Measurements from ENCODE around the gene IL21R.

IL21R gene

DNA sequence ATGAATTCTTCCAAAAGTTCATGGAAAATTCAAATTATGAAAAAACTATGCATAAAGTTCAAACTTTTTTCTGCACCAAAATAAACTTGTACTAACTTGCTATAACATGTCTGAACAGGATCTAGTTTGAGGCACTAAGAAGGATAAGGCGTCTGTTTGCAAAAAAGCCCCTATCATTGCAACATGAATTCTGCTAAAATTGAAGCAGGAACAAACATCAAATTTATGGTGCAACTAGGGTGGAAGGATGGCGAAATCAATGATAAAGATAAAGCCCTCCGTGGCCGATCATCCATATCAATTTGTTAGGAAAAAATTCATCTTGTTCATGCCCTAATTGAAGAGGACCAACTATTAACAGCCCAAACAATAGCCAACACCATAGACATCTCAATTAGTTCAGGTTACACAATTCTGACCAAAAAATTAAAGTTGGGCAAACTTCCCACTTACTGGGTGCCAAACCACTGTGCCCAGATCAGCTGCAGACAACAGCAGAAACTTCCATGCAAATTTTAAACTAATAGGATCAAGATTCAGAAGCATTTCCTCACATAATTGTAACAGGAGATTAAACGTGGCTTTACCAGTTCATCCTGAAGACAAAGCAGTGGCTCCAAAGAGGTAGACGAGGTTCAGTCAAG lies 12.9 kb downstream of the IL21R start:
- TF ChIP-seq, protein P1, sequence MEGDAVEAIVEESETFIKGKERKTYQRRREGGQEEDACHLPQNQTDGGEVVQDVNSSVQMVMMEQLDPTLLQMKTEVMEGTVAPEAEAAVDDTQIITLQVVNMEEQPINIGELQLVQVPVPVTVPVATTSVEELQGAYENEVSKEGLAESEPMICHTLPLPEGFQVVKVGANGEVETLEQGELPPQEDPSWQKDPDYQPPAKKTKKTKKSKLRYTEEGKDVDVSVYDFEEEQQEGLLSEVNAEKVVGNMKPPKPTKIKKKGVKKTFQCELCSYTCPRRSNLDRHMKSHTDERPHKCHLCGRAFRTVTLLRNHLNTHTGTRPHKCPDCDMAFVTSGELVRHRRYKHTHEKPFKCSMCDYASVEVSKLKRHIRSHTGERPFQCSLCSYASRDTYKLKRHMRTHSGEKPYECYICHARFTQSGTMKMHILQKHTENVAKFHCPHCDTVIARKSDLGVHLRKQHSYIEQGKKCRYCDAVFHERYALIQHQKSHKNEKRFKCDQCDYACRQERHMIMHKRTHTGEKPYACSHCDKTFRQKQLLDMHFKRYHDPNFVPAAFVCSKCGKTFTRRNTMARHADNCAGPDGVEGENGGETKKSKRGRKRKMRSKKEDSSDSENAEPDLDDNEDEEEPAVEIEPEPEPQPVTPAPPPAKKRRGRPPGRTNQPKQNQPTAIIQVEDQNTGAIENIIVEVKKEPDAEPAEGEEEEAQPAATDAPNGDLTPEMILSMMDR (IDR thresholded peaks at IDR 0.05; ENCODE audit: low read depth, low read length): no peak
- H3K4me3 ChIP-seq (replicated peaks in 1 of 2; ENCODE audit: low read depth in 2 of 2, low read length in 2 of 2): no peak overlapping the region
- DNase-seq (ENCODE audit: low read depth in 2 of 2): no peak

DNA sequence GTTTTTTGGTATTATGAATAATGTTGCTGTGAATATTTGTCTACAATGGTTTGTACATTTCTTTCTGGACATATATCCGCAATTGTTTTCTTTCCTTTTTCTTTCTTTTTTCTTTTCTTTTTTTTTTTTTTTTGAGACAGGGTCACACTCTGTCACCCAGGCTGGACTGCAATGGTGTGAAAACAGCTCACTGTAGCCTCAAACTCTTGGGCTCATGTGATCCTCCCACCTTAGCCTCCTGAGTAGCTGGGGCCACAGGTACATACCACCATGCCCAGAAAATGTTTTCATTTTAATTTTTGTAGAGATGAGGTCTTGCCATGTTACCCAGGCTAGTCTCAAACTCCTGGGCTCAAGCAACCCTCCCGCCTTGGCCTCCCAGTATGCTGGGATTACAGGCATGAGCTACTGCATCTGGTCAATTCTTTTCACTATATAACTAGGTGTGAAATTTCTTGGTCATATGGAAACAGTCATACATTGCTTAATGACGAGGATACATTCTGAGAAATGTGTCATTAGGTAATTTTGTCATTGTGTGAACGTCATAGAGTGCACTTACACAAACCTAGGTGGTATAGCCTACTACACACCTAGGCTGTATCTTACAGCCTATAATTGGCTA lies 15.2 kb downstream of the IL21R start:
- DNase-seq (ENCODE audit: low read depth in 2 of 2): no peak
- no peak overlapping the region for H3K4me3 ChIP-seq (replicated peaks in 1 of 2; ENCODE audit: low read depth in 2 of 2, low read length in 2 of 2)
- TF ChIP-seq, protein P1 (IDR thresholded peaks at IDR 0.05; ENCODE audit: low read depth, low read length): no peak

DNA sequence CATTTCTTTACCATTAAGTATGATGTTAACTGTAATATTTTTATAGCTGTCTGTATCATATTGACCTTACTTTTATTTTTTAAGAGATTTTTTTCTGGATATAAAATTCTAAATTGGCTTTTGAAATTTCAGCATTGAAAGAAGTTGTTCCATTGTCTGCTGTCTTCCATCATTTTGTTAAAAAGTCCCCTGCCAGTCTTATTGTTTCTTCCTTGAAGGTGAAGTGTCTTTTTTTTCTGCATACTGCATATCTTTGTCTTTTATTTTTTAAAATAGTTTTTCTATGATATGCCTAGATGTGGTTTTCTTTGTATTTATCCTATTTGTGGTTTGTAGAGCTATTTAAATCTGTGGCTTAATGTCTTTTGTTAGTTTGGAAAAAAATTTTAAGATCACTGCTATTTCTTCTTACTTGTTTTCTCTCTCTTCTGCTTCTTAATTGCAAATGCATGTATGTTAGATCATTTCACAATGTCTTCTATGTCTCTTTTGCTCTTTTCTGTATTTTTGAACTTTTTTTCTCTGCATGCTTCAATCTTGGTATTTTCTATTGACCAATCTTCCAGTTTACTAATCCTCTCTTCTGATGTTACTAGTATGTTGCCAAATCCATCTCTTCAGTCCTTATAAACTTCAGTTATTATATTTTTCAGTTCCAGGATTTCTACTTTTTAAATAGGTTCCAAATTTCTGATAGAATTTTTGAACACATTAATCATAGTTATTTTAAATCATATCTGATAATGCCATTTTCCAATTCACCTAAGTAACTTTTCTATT lies 20.2 kb downstream of the IL21R start:
- DNase-seq (ENCODE audit: low read depth in 2 of 2): no peak
- TF ChIP-seq, protein P1 (IDR thresholded peaks at IDR 0.05; ENCODE audit: low read depth, low read length): no peak
- H3K4me3 ChIP-seq (replicated peaks in 1 of 2; ENCODE audit: low read depth in 2 of 2, low read length in 2 of 2): no peak overlapping the region

DNA sequence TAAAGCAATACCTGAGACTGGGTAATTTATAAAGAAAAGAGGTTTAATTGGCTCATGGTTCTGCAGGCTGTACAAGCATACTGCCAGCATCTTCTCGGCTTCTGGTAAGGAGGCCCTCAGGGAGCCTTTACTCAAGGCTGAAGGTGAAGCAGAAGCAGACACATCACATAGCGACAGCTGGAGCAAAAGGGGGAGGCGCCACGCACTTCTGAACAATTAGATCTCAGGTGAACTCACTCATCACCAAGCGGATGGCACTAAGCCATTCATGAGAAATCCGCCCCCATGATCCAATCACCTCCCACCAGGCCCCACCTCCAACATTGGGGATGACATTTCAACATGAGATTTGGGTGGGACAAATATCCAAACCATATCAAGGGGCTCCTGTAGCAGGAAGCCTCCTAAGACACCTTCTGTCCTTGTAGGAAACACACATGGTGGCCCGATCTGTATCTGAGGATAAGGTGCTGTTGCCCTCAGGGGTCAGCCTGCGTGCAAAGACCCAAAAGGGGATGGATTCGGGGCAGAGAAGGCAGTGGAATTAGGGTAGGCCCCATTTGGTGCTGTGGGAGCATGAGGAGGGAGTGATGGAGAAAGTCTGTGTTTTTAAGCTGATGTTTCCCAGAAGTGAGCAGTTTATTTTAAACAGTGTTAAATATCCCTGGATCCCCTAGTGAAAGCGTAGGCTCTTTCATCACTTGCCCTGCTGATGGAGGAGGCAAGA lies 23.0 kb downstream of the IL21R start:
- no peak for DNase-seq (ENCODE audit: low read depth in 2 of 2)
- TF ChIP-seq, protein P1 (IDR thresholded peaks at IDR 0.05; ENCODE audit: low read depth, low read length): no peak

DNA sequence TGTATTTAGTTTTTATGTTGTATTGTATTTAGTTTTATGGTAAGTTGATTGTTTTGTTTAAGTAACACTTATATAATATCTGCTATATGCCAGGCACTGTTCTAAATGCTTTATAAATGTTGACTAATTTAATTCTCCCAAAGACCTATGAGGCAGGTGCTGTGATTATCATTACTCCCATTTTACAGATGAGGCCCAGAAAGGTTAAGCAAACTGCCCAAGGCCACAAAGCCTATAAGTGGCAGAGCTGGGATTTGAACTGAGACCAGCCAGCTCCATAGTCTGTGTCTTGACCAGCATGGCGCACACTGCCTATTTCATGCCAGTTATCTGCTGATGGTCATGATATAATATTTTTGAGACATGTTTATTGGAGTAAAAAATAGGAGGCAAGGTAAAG lies 24.0 kb downstream of the IL21R start:
- H3K4me3 ChIP-seq (replicated peaks in 1 of 2; ENCODE audit: low read depth in 2 of 2, low read length in 2 of 2): no peak overlapping the region
- DNase-seq (ENCODE audit: low read depth in 2 of 2): no peak
- TF ChIP-seq, protein P1 (IDR thresholded peaks at IDR 0.05; ENCODE audit: low read depth, low read length): no peak

More for the DNA sequence above, 23.0 kb downstream of the IL21R start:
- H3K4me3 ChIP-seq (replicated peaks in 1 of 2; ENCODE audit: low read depth in 2 of 2, low read length in 2 of 2): no peak overlapping the region

All from cardiac fibroblast (primary cell).